Smooth muscle cell (in vitro differentiated cells): ENCODE results near the gene PTPRD. TPM values are rescaled to one million over a fixed set of nuclear protein-coding genes. Genes with fewer than 3 reads are reported as not detected.
A peak's percentile ranks its signal among the peaks of the same experiment; 100 is the strongest.

ENCODE experiments used
- DNase-seq: peaks from one replicate; lab custom pipeline; 2025; ENCODE audit not compliant: unreplicated experiment; lab: John Stamatoyannopoulos, UW
- H2AFZ ChIP-seq: fragments of 200-600 bp; sonication (generic); 2 replicates; pipeline ENCODE4 v1.6.0; 2016; ENCODE audit warnings: antibody characterized with exemption, low read depth, mild to moderate bottlenecking
- H3F3A ChIP-seq: fragments of 200-600 bp; sonication (generic); 2 replicates; pipeline ENCODE4 v1.6.0; 2017; ENCODE audit warnings: antibody characterized with exemption, low read depth
- H3K27ac ChIP-seq: fragments of 200-600 bp; sonication (generic); 2 replicates; pipeline ENCODE4 v1.5.1; 2016; ENCODE audit warnings: low read depth, mild to moderate bottlenecking
- H3K27me3 ChIP-seq: fragments of 200-600 bp; sonication (generic); 2 replicates; pipeline ENCODE4 v1.6.1; 2016; ENCODE audit warnings: low read depth, mild to moderate bottlenecking
- H3K36me3 ChIP-seq: fragments of 200-600 bp; sonication (generic); 2 replicates; pipeline ENCODE4 v1.5.1; 2016; ENCODE audit warnings: low read depth
- H3K4me1 ChIP-seq: fragments of 200-600 bp; sonication (generic); 2 replicates; pipeline ENCODE4 v1.5.1; 2016; ENCODE audit warnings: low read depth
- H3K4me2 ChIP-seq: fragments of 200-600 bp; sonication (generic); 2 replicates; pipeline ENCODE4 v1.6.0; 2016; ENCODE audit warnings: mild to moderate bottlenecking
- H3K4me3 ChIP-seq: fragments of 200-600 bp; sonication (generic); 2 replicates; pipeline ENCODE4 v1.5.1; 2016; ENCODE audit warnings: mild to moderate bottlenecking
- H3K79me2 ChIP-seq: fragments of 200-600 bp; sonication (generic); 2 replicates; pipeline ENCODE4 v1.6.0; 2016; ENCODE audit warnings: low read depth, mild to moderate bottlenecking
- H3K9ac ChIP-seq: fragments of 200-600 bp; sonication (generic); 2 replicates; pipeline ENCODE4 v1.6.0; 2016; ENCODE audit warnings: low read depth
- H3K9me3 ChIP-seq: fragments of 200-600 bp; sonication (generic); replicated peaks from 2 replicates; pipeline ENCODE4 v1.5.1; 2016; ENCODE audit warnings: low read depth
- H4K20me1 ChIP-seq: fragments of 200-600 bp; sonication (generic); 2 replicates; pipeline ENCODE4 v1.6.0; 2016; ENCODE audit warnings: low read depth
- CTCF ChIP-seq: fragments of 200-600 bp; sonication (generic); IDR thresholded peaks from 2 replicates; pipeline ENCODE4 v1.5.1; 2017; ENCODE audit warnings: borderline replicate concordance, mild to moderate bottlenecking, antibody characterized with exemption; ENCODE audit not compliant: insufficient read depth, poor library complexity, severe bottlenecking
- WGBS: methylation state at CpG from one replicate; pipeline ENCODE4 v1.1.7; 2016; ENCODE audit warnings: low lambda C conversion rate; 5-methylcytosine and 5-hydroxymethylcytosine counted together
- polyA plus RNA-seq: library from polyadenylated mRNA; unstranded; fragments of >200 nt; fragmentation: Nextera tagmentation; extraction: Ambion mirVana; gene quantifications from 2 replicates; pipeline ENCODE4 v1.2.1, GENCODE V29; 2016
- total RNA-seq: library from RNA; depleted of rRNA; stranded (reverse); fragments of >200 nt; gene quantifications from 2 replicates; pipeline ENCODE4 v1.2.3, GENCODE V29; 2014

PTPRD gene
- total and polyA plus RNA-seq, 2 experiments from 2014 or later = 6.5 to 61.0 TPM

- no peaks in the 10 kb centered on the region for H3K4me1 ChIP-seq
- H3K27me3 ChIP-seq = no peaks in the 10 kb centered on the region
- TF ChIP-seq CTCF = no peak
- no peak overlapping the region for H3K27ac ChIP-seq
- no peaks in the 10 kb centered on the region for H3K79me2 ChIP-seq
- H3K4me3 ChIP-seq = no peak overlapping the region
- peak overlapping the region; percentile 15 for H3K4me2 ChIP-seq
- no peak for DNase-seq
- no peaks in the 10 kb centered on the region for H3K9me3 ChIP-seq
- no peaks in the 10 kb centered on the region for H3F3A ChIP-seq
- H3K9ac ChIP-seq = no peak overlapping the region
- 36% methylated on average over 4 of the region's 4 CpGs for WGBS
- no peaks in the 10 kb centered on the region for H3K36me3 ChIP-seq
- H2AFZ ChIP-seq = no peak overlapping the region
- no peaks in the 10 kb centered on the region for H4K20me1 ChIP-seq
Measured at GRCh38 chr9:10274175-10274574, 338.6 kb downstream of the PTPRD start.

GRCh38 chr9:10272830-10273229 lies 340.0 kb downstream of the PTPRD start:
- no peaks in the 10 kb centered on the region for H3F3A ChIP-seq
- TF ChIP-seq CTCF = no peak
- no peak overlapping the region for H3K4me2 ChIP-seq
- no peak overlapping the region for H3K4me3 ChIP-seq
- H3K27me3 ChIP-seq = no peaks in the 10 kb centered on the region
- no peaks in the 10 kb centered on the region for H3K9me3 ChIP-seq
- no peak for DNase-seq
- no peaks in the 10 kb centered on the region for H4K20me1 ChIP-seq
- H2AFZ ChIP-seq = no peak overlapping the region
- H3K27ac ChIP-seq = no peak overlapping the region
- H3K4me1 ChIP-seq = no peaks in the 10 kb centered on the region
- H3K36me3 ChIP-seq = no peaks in the 10 kb centered on the region
- H3K9ac ChIP-seq = no peak overlapping the region
- no peaks in the 10 kb centered on the region for H3K79me2 ChIP-seq

- peak overlapping the region; percentile 76 for H2AFZ ChIP-seq
- H3K4me3 ChIP-seq = peak overlapping the region; percentile 31
- H3F3A ChIP-seq = peaks cover 7% of the 10 kb centered on the region
- DNase-seq = no peak
- peak; percentile 67 for TF ChIP-seq CTCF
- H3K4me2 ChIP-seq = peak overlapping the region; percentile 83
- H3K79me2 ChIP-seq = no peaks in the 10 kb centered on the region
- H3K36me3 ChIP-seq = no peaks in the 10 kb centered on the region
- no peaks in the 10 kb centered on the region for H3K9me3 ChIP-seq
- H3K27me3 ChIP-seq = no peaks in the 10 kb centered on the region
- no peaks in the 10 kb centered on the region for H3K4me1 ChIP-seq
- WGBS = 14% methylated on average over 8 of the region's 8 CpGs
- H4K20me1 ChIP-seq = no peaks in the 10 kb centered on the region
- H3K27ac ChIP-seq = no peak overlapping the region
- peak overlapping the region; percentile 30 for H3K9ac ChIP-seq
Measured at GRCh38 chr9:10268531-10269485, 344.0 kb downstream of the PTPRD start.
